GM23338 (cell line): Measurements from ENCODE around the gene TSPAN10. TPM values are rescaled to one million over a fixed set of nuclear protein-coding genes. Genes with fewer than 3 reads are reported as not detected.

ENCODE experiments used
- ATAC-seq: fragments of 200-7000 bp; cut with Tn5 transposase; 3 replicates; pipeline ENCODE4 v1.9.1; 2020
- DNase-seq: peaks from one replicate; pipeline ENCODE4 v3.0.0-alpha.2; 2015; ENCODE audit warnings: low spot score
- H2AFZ ChIP-seq: fragments of 200-600 bp; sonication (generic); 2 replicates; pipeline ENCODE4 v1.8.0; 2016; ENCODE audit warnings: antibody characterized with exemption, mild to moderate bottlenecking, moderate library complexity
- H3F3A ChIP-seq: fragments of 200-600 bp; sonication (generic); replicated peaks from 2 replicates; pipeline ENCODE4 v1.8.0; 2017; ENCODE audit warnings: antibody characterized with exemption, mixed run types, low read depth
- H3K27ac ChIP-seq: fragments of 200-600 bp; sonication (generic); 2 replicates; pipeline ENCODE4 v1.6.1; 2016; ENCODE audit warnings: low read depth
- H3K27me3 ChIP-seq: fragments of 200-600 bp; sonication (generic); 2 replicates; pipeline ENCODE4 v1.8.0; 2016; ENCODE audit warnings: mild to moderate bottlenecking, mixed run types, moderate library complexity; ENCODE audit not compliant: insufficient read depth
- H3K36me3 ChIP-seq: fragments of 200-600 bp; sonication (generic); 2 replicates; pipeline ENCODE4 v1.8.0; 2016; ENCODE audit warnings: mild to moderate bottlenecking; ENCODE audit not compliant: insufficient read depth
- H3K4me1 ChIP-seq: fragments of 200-600 bp; sonication (generic); 2 replicates; pipeline ENCODE4 v1.8.0; 2016; ENCODE audit warnings: mild to moderate bottlenecking, moderate library complexity; ENCODE audit not compliant: insufficient read depth
- H3K4me2 ChIP-seq: fragments of 200-600 bp; sonication (generic); 2 replicates; pipeline ENCODE4 v1.7.1; 2017; ENCODE audit warnings: mixed run types
- H3K4me3 ChIP-seq: fragments of 200-600 bp; sonication (generic); 2 replicates; pipeline ENCODE4 v1.6.1; 2016; ENCODE audit warnings: mixed run types
- H3K79me2 ChIP-seq: fragments of 200-600 bp; sonication (generic); replicated peaks from 2 replicates; pipeline ENCODE4 v1.8.0; 2017; ENCODE audit warnings: mild to moderate bottlenecking; ENCODE audit not compliant: insufficient read depth
- H3K9me2 ChIP-seq: fragments of 200-600 bp; sonication (generic); 2 replicates; pipeline ENCODE4 v1.8.0; 2017; ENCODE audit not compliant: insufficient read depth
- H4K20me1 ChIP-seq: fragments of 200-600 bp; sonication (generic); replicated peaks from 2 replicates; pipeline ENCODE4 v1.8.0; 2017; ENCODE audit warnings: mild to moderate bottlenecking; ENCODE audit not compliant: insufficient read depth
- H3K27ac Mint-ChIP-seq: 2 replicates; pipeline ENCODE4 v1.8.0; 2020; ENCODE audit warnings: inconsistent platforms, mild to moderate bottlenecking, moderate library complexity, mixed read lengths
- H3K27me3 Mint-ChIP-seq: 3 replicates; pipeline ENCODE4 v1.8.0; 2022; ENCODE audit warnings: low read depth, mild to moderate bottlenecking, moderate library complexity, mixed read lengths, inconsistent platforms; ENCODE audit not compliant: insufficient read depth, poor library complexity
- H3K36me3 Mint-ChIP-seq: 3 replicates; pipeline ENCODE4 v1.8.0; 2021; ENCODE audit warnings: low read depth, mild to moderate bottlenecking, inconsistent platforms, moderate library complexity, mixed read lengths
- H3K4me1 Mint-ChIP-seq: 3 replicates; pipeline ENCODE4 v1.8.0; 2020; ENCODE audit warnings: mild to moderate bottlenecking, inconsistent platforms, mixed read lengths
- H3K4me3 Mint-ChIP-seq: 3 replicates; pipeline ENCODE4 v1.8.0; 2021; ENCODE audit warnings: moderate library complexity, mild to moderate bottlenecking, inconsistent platforms, mixed read lengths
- H3K9me3 Mint-ChIP-seq: 3 replicates; pipeline ENCODE4 v1.8.0; 2020; ENCODE audit warnings: moderate library complexity, mild to moderate bottlenecking, inconsistent platforms, mixed read lengths
- CREB1 ChIP-seq: fragments of 250-450 bp; sonication (Bioruptor Pico); IDR thresholded peaks from 2 replicates; pipeline ENCODE4 v1.5.0; 2020; ENCODE audit warnings: low read depth, mild to moderate bottlenecking, moderate library complexity
- CTCF ChIP-seq, 2 experiments: fragments of 200-600 bp in 1 of 2; sonication (generic) in 1 of 2; conservative IDR thresholded peaks; 2 replicates each; pipeline versions ENCODE4 v1.5.1 to v1.6.1; 2016 to 2017; ENCODE audit warnings: antibody characterized with exemption in 2 of 2, low read depth in 2 of 2, mild to moderate bottlenecking in 2 of 2, moderate library complexity in 1 of 2
- ETS1 ChIP-seq: IDR thresholded peaks from 2 replicates; pipeline ENCODE4 v1.6.1; 2016; ENCODE audit warnings: antibody characterized with exemption
- EZH2 ChIP-seq: fragments of 200-600 bp; sonication (generic); IDR thresholded peaks from one replicate; pipeline ENCODE4 v1.8.0; 2017; ENCODE audit warnings: antibody characterized with exemption, mild to moderate bottlenecking, low read depth; ENCODE audit not compliant: unreplicated experiment
- EZH2phosphoT487 ChIP-seq: fragments of 200-600 bp; sonication (generic); IDR thresholded peaks from one replicate; pipeline ENCODE4 v1.8.1; 2018; ENCODE audit warnings: antibody characterized with exemption; ENCODE audit not compliant: unreplicated experiment
- JUNB ChIP-seq: IDR thresholded peaks from one replicate; pipeline ENCODE4 v1.6.1; 2016; ENCODE audit warnings: antibody characterized with exemption; ENCODE audit not compliant: unreplicated experiment
- NANOG ChIP-seq: IDR thresholded peaks from 2 replicates; pipeline ENCODE4 v1.6.1; 2016; ENCODE audit warnings: antibody characterized with exemption, borderline replicate concordance
- POLR2AphosphoS5 ChIP-seq: IDR thresholded peaks from 2 replicates; pipeline ENCODE4 v1.6.1; 2016; ENCODE audit warnings: antibody characterized with exemption, low read depth
- REST ChIP-seq: IDR thresholded peaks from one replicate; pipeline ENCODE4 v1.6.1; 2018; ENCODE audit warnings: antibody characterized with exemption; ENCODE audit not compliant: unreplicated experiment
- STAT1 ChIP-seq: IDR thresholded peaks from one replicate; pipeline ENCODE4 v1.6.1; 2016; ENCODE audit warnings: antibody characterized with exemption; ENCODE audit not compliant: unreplicated experiment
- ZNF114 ChIP-seq: fragments of 250-450 bp; sonication (Bioruptor Pico); IDR thresholded peaks from 2 replicates; pipeline ENCODE4 v1.5.0; 2020; ENCODE audit warnings: mild to moderate bottlenecking, moderate library complexity
- ZNF331 ChIP-seq: fragments of 250-450 bp; sonication (Bioruptor Pico); IDR thresholded peaks from 2 replicates; pipeline ENCODE4 v1.5.0; 2020; ENCODE audit warnings: low read depth, mild to moderate bottlenecking, moderate library complexity
- ZNF462 ChIP-seq: fragments of 250-450 bp; sonication (Bioruptor Pico); IDR thresholded peaks from 2 replicates; pipeline ENCODE4 v1.5.0; 2020; ENCODE audit warnings: mild to moderate bottlenecking, moderate library complexity
- polyA plus RNA-seq: library from polyadenylated mRNA; unstranded; fragments of >200 nt; fragmentation: Nextera tagmentation; extraction: Ambion mirVana; gene quantifications from 2 replicates; pipeline ENCODE4 v1.2.1, GENCODE V29; 2016
- total RNA-seq: library from RNA; depleted of rRNA; stranded (reverse); fragments of >200 nt; shearing (Covaris generic); gene quantifications from 2 replicates; pipeline ENCODE4 v1.2.3, GENCODE V29; 2014

The TSPAN10 gene
- total and polyA plus RNA-seq, 2 experiments from 2014 or later, result 0.66 to 1.2 TPM

- Mint-ChIP-seq H3K27ac (no peak overlapping the region), H3K36me3 (peaks cover 19% of the 10 kb centered on the region), H3K4me1 (peaks cover 12% of the 10 kb centered on the region), H3K4me3 (0 out of 3 replicates have a peak overlapping the region, but pooled peaks have one; percentile 92), H3K9me3 (no peaks in the 10 kb centered on the region), H3K27me3 (peaks cover 13% of the 10 kb centered on the region)
- H3K4me3 ChIP-seq, result no peak overlapping the region
- DNase-seq (no peak), ATAC-seq (no peak)
- H3K9me2 ChIP-seq, result no peaks in the 10 kb centered on the region
- peaks cover 8% of the 10 kb centered on the region; the same call in 1 of the 2 replicates for H4K20me1 ChIP-seq
- peaks cover 48% of the 10 kb centered on the region for H3K79me2 ChIP-seq
- H3F3A ChIP-seq, result peaks cover 18% of the 10 kb centered on the region
- TF ChIP-seq POLR2AphosphoS5 (no peak), ZNF331 (CRISPR knock-in tag) (no peak), REST (no peak), JUNB (no peak), EZH2 (no peak), EZH2phosphoT487 (no peak), ZNF462 (no peak), STAT1 (no peak), CREB1 (CRISPR knock-in tag) (no peak), ZNF114 (CRISPR knock-in tag) (no peak), ETS1 (no peak), NANOG (no peak), CTCF (conservative IDR thresholded peaks at IDR 0.05; ENCODE audit: low read depth in 2 of 2) (no peak)
- no peak overlapping the region for H3K27ac ChIP-seq
- no peak overlapping the region for H3K4me2 ChIP-seq
- H3K4me1 ChIP-seq, result peaks cover 6% of the 10 kb centered on the region
- H2AFZ ChIP-seq, result no peak overlapping the region
- H3K27me3 ChIP-seq, result no peaks in the 10 kb centered on the region
- H3K36me3 ChIP-seq, result no peaks in the 10 kb centered on the region
These were observed 44.7 kb downstream of the TSPAN10 start for GRCh38 chr17:81681672-81682071.
